Activated T-helper 17 cell treated with anti-CD3 and anti-CD28 coated beads, Interleukin-2, amount 50 U/mL, for 72 hours (primary cell): ENCODE measurements around the gene RBBP6. TPM values are rescaled to one million over a fixed set of nuclear protein-coding genes. Genes with fewer than 3 reads are reported as not detected.
A peak's percentile ranks its signal among the peaks of the same experiment; 100 is the strongest.
"Not testable (repeated sequence)": the region's sequence is repeated elsewhere in the genome, so short reads cannot be mapped to it uniquely, and the experiment has no call there.

ENCODE experiments used
- ATAC-seq: fragments of 150-1000 bp; cut with Tn5 transposase; replicated peaks from 2 replicates; pipeline ENCODE4 v1.10.0; 2021; ENCODE audit warnings: mild to moderate bottlenecking, moderate library complexity
- H3K27ac Mint-ChIP-seq: one replicate; pipeline ENCODE4 v1.8.0; 2022; ENCODE audit warnings: mixed read lengths
- H3K27me3 Mint-ChIP-seq: one replicate; pipeline ENCODE4 v1.8.0; 2022; ENCODE audit warnings: mixed read lengths
- H3K36me3 Mint-ChIP-seq: one replicate; pipeline ENCODE4 v1.8.0; 2022; ENCODE audit warnings: low read depth, mild to moderate bottlenecking, mixed read lengths
- H3K4me1 Mint-ChIP-seq: one replicate; pipeline ENCODE4 v1.8.0; 2022; ENCODE audit warnings: mixed read lengths
- H3K4me3 Mint-ChIP-seq: one replicate; pipeline ENCODE4 v1.8.0; 2022; ENCODE audit warnings: mild to moderate bottlenecking, mixed read lengths
- H3K9me3 Mint-ChIP-seq: one replicate; pipeline ENCODE4 v1.8.0; 2022; ENCODE audit warnings: mixed read lengths
- total RNA-seq, 2 donors: library from RNA; stranded (reverse); gene quantifications; one replicate each; pipeline ENCODE4 v1.2.3, GENCODE V29; 2022

Gene RBBP6
- total RNA-seq: 10 to 100 TPM; 51.6 to 88.8 TPM

- peak within 1 kb of the TSS; percentile 98 for H3K4me3 Mint-ChIP-seq
- H3K36me3 Mint-ChIP-seq: peaks cover 48% of the 10 kb centered on the region
- H3K4me1 Mint-ChIP-seq: peaks cover 5% of the 10 kb centered on the region
- peak; percentile 90 for ATAC-seq
- peak within 1 kb of the TSS; percentile 100 for H3K27ac Mint-ChIP-seq
- H3K9me3 Mint-ChIP-seq: no peaks in the 10 kb centered on the region
- H3K27me3 Mint-ChIP-seq: no peaks in the 10 kb centered on the region
These were observed at the start of gene RBBP6 for GRCh38 chr16:24539295-24539849. Gene RBBP6 (plus strand): TSS chr16:24539566. CDS start chr16:24540627, 1,061 bp downstream.

- ATAC-seq: no peak
- H3K27me3 Mint-ChIP-seq: peaks cover 23% of the 10 kb centered on the region
- H3K27ac Mint-ChIP-seq: no peak overlapping the region
- no peaks in the 10 kb centered on the region for H3K36me3 Mint-ChIP-seq
- H3K4me1 Mint-ChIP-seq: no peaks in the 10 kb centered on the region
- no peak overlapping the region for H3K4me3 Mint-ChIP-seq
- H3K9me3 Mint-ChIP-seq: peaks cover 8% of the 10 kb centered on the region
These were observed 48.5 kb upstream of the RBBP6 start for GRCh38 chr16:24490866-24491265.

- peaks cover 8% of the 10 kb centered on the region for H3K9me3 Mint-ChIP-seq
- H3K4me3 Mint-ChIP-seq: no peak overlapping the region
- no peaks in the 10 kb centered on the region for H3K36me3 Mint-ChIP-seq
- no peak overlapping the region for H3K27ac Mint-ChIP-seq
- ATAC-seq: no peak
- H3K4me1 Mint-ChIP-seq: no peaks in the 10 kb centered on the region
- H3K27me3 Mint-ChIP-seq: peaks cover 23% of the 10 kb centered on the region
These were observed 47.6 kb upstream of the RBBP6 start for GRCh38 chr16:24491731-24492130.

- Mint-ChIP-seq H3K36me3 (no peaks in the 10 kb centered on the region), H3K27ac (no peak overlapping the region), H3K9me3 (peaks cover 2% of the 10 kb centered on the region), H3K27me3 (peaks cover 19% of the 10 kb centered on the region), H3K4me1 (no peaks in the 10 kb centered on the region), H3K4me3 (no peak overlapping the region)
- ATAC-seq: no peak
These were observed 45.5 kb upstream of the RBBP6 start for GRCh38 chr16:24493821-24494220.

- H3K36me3 Mint-ChIP-seq, H3K4me1 Mint-ChIP-seq, H3K9me3 Mint-ChIP-seq, ATAC-seq, H3K27ac Mint-ChIP-seq, H3K4me3 Mint-ChIP-seq: not testable (repeated sequence)
- H3K27me3 Mint-ChIP-seq: peaks cover 13% of the 10 kb centered on the region
These were observed 44.2 kb upstream of the RBBP6 start for GRCh38 chr16:24495207-24495606.

- H3K4me1 Mint-ChIP-seq: no peaks in the 10 kb centered on the region
- H3K36me3 Mint-ChIP-seq: no peaks in the 10 kb centered on the region
- H3K27me3 Mint-ChIP-seq: peaks cover 4% of the 10 kb centered on the region
- ATAC-seq: no peak
- H3K27ac Mint-ChIP-seq: no peak overlapping the region
- no peak overlapping the region for H3K4me3 Mint-ChIP-seq
- no peaks in the 10 kb centered on the region for H3K9me3 Mint-ChIP-seq
These were observed 41.9 kb upstream of the RBBP6 start for GRCh38 chr16:24497440-24497839.

- no peaks in the 10 kb centered on the region for H3K36me3 Mint-ChIP-seq
These were observed 40.1 kb upstream of the RBBP6 start for GRCh38 chr16:24499193-24499814.

GRCh38 chr16:24504472-24505345 is 34.7 kb upstream of the RBBP6 start:
- peak; percentile 84 for ATAC-seq
- no peaks in the 10 kb centered on the region for H3K4me1 Mint-ChIP-seq
- no peaks in the 10 kb centered on the region for H3K9me3 Mint-ChIP-seq
- H3K36me3 Mint-ChIP-seq: no peaks in the 10 kb centered on the region
- H3K4me3 Mint-ChIP-seq: no peak overlapping the region
- H3K27me3 Mint-ChIP-seq: peaks cover 6% of the 10 kb centered on the region
- H3K27ac Mint-ChIP-seq: no peak overlapping the region

More at GRCh38 chr16:24499193-24499814, 40.1 kb upstream of the RBBP6 start:
- peak; percentile 31 for ATAC-seq
- Mint-ChIP-seq H3K4me1 (no peaks in the 10 kb centered on the region), H3K4me3 (no peak overlapping the region), H3K27ac (no peak overlapping the region), H3K27me3 (no peaks in the 10 kb centered on the region), H3K9me3 (no peaks in the 10 kb centered on the region)

GRCh38 chr16:24505959-24506358 is 33.4 kb upstream of the RBBP6 start:
- peaks cover 6% of the 10 kb centered on the region for H3K27me3 Mint-ChIP-seq
- no peaks in the 10 kb centered on the region for H3K36me3 Mint-ChIP-seq
- H3K4me3 Mint-ChIP-seq: no peak overlapping the region
- no peaks in the 10 kb centered on the region for H3K4me1 Mint-ChIP-seq
- no peaks in the 10 kb centered on the region for H3K9me3 Mint-ChIP-seq
- no peak for ATAC-seq
- no peak overlapping the region for H3K27ac Mint-ChIP-seq

GRCh38 chr16:24507959-24508480 is 31.3 kb upstream of the RBBP6 start:
- no peaks in the 10 kb centered on the region for H3K9me3 Mint-ChIP-seq
- H3K27ac Mint-ChIP-seq: no peak overlapping the region
- H3K4me1 Mint-ChIP-seq: no peaks in the 10 kb centered on the region
- no peak overlapping the region for H3K4me3 Mint-ChIP-seq
- no peak for ATAC-seq
- H3K27me3 Mint-ChIP-seq: peaks cover 6% of the 10 kb centered on the region
- H3K36me3 Mint-ChIP-seq: no peaks in the 10 kb centered on the region

- Mint-ChIP-seq H3K4me1 (no peaks in the 10 kb centered on the region), H3K4me3 (no peak overlapping the region), H3K9me3 (no peaks in the 10 kb centered on the region), H3K27ac (no peak overlapping the region), H3K36me3 (no peaks in the 10 kb centered on the region), H3K27me3 (peaks cover 6% of the 10 kb centered on the region)
- ATAC-seq: no peak
These were observed 30.8 kb upstream of the RBBP6 start for GRCh38 chr16:24508614-24509013.

- no peaks in the 10 kb centered on the region for H3K4me1 Mint-ChIP-seq
- ATAC-seq: peak; percentile 18
- no peaks in the 10 kb centered on the region for H3K36me3 Mint-ChIP-seq
- peaks cover 6% of the 10 kb centered on the region for H3K27me3 Mint-ChIP-seq
- H3K9me3 Mint-ChIP-seq: no peaks in the 10 kb centered on the region
- H3K27ac Mint-ChIP-seq: no peak overlapping the region
- no peak overlapping the region for H3K4me3 Mint-ChIP-seq
These were observed 29.8 kb upstream of the RBBP6 start for GRCh38 chr16:24509536-24509935.

- Mint-ChIP-seq H3K9me3 (no peaks in the 10 kb centered on the region), H3K36me3 (no peaks in the 10 kb centered on the region), H3K27me3 (peaks cover 8% of the 10 kb centered on the region), H3K4me1 (no peaks in the 10 kb centered on the region), H3K4me3 (no peak overlapping the region), H3K27ac (no peak overlapping the region)
- no peak for ATAC-seq
These were observed 28.2 kb upstream of the RBBP6 start for GRCh38 chr16:24511174-24511573.

- Mint-ChIP-seq H3K27ac (no peak overlapping the region), H3K4me3 (no peak overlapping the region), H3K9me3 (no peaks in the 10 kb centered on the region), H3K4me1 (peaks cover under 1% of the 10 kb centered on the region), H3K36me3 (no peaks in the 10 kb centered on the region), H3K27me3 (peaks cover 7% of the 10 kb centered on the region)
- no peak for ATAC-seq
These were observed 27.6 kb upstream of the RBBP6 start for GRCh38 chr16:24511792-24512191.

GRCh38 chr16:24514096-24514495 is 25.3 kb upstream of the RBBP6 start:
- Mint-ChIP-seq H3K9me3 (no peaks in the 10 kb centered on the region), H3K4me3 (no peak overlapping the region), H3K36me3 (no peaks in the 10 kb centered on the region), H3K27ac (no peak overlapping the region), H3K4me1 (peaks cover 5% of the 10 kb centered on the region), H3K27me3 (peaks cover 3% of the 10 kb centered on the region)
- ATAC-seq: no peak
